Measurements from ENCODE around the gene SLC22A3.

GRCh38 chr6:160299559-160299958 is 48.6 kb upstream of the SLC22A3 start:
- TF ChIP-seq CTCF (conservative IDR thresholded peaks at IDR 0.05; ENCODE audit: low read length): no peak
- no peak for TF ChIP-seq EZH2phosphoT487 (IDR thresholded peaks at IDR 0.05; ENCODE audit: borderline replicate concordance, low read depth, low read length)

All from OCI-LY7 (cell line).